Ramos (cell line): Measurements from ENCODE around the gene COX4I1.

Experiments used
- in situ Hi-C: fragments of 300-500 bp; cut with MboI; formaldehyde crosslinking; loops from one replicate; pipeline ENCODE4 v1.14.3; 2022; ENCODE audit warnings: low sequenced_read_pairs; ENCODE audit not compliant: unreplicated experiment

COX4I1 gene

GRCh38 chr16:85851034-85851785 lies 51.7 kb downstream of the COX4I1 start:
- in situ Hi-C loops = no loop called here

GRCh38 chr16:85853547-85854545 lies 54.4 kb downstream of the COX4I1 start:
- in situ Hi-C loops = no loop called here

DNA sequence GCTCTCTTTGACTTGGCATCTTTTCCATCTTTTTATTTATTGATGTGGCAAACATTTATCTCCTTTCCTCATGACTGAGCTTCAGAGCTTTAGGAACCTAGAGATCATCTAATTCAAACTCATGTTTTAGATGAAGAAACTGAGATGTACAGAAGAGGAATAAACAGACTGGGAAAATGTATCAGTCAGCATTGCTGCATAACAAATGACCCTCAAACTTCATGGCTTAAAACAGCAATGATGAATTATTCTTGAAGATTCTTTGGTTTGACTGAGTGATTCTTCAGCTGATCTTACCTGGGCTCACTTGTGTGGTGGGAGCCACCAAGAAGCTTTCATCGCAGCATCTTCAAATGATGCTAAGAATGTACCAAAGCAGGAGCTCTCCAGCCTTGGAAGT lies 55.4 kb downstream of the COX4I1 start:
- in situ Hi-C loops = no loop called here

DNA sequence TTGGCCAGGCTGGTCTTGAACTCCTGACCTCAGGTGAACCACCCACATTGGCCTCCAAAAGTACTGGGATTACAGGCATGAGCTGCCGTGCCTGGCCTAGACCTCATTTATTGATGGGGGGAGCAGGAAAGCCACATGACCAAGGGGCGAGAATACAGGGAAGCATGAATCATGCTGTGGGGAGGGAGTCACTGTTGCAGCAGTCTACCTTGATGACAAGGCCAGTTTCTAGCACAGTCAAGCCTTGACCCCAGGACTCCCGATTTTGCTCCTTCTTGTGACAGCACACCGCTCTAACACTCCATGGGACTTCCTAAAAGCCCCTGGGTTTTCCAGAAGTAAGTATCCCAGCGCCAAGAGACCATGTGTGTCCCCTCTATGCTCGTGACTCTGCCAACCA lies 56.6 kb downstream of the COX4I1 start:
- in situ Hi-C loops = no loop called here

DNA sequence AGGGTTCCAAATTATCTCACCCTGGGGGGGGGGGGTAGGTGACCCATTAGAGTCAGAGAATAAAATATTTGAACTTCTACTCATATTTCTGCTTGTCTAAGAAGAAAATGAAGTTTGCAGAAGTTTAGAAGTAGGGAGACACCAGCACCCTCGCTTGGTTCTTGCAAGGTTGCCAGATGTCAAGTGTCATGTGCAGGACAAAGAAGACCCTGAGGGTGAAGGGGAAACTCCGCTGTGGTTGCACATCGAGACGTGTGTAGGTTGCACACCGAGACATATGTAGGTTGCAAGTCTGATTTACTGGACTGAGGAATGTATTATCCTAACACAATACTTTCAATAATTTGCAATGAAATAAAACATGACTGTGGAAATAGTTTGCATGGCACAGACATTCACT lies 57.1 kb downstream of the COX4I1 start:
- in situ Hi-C loops = no loop called here
